GM12878 (cell line): Measurements from ENCODE around the gene MRPL16. TPM values are rescaled to one million over a fixed set of nuclear protein-coding genes. Genes with fewer than 3 reads are reported as not detected.

Source experiments
- ATAC-seq: fragments of 200-7000 bp; cut with Tn5 transposase; 3 replicates; pipeline ENCODE4 v1.9.1; 2020; ENCODE audit warnings: mild to moderate bottlenecking, moderate library complexity
- BruUV-seq: library from RNA; stranded (reverse); fragments of 400-500 nt; replicated peaks from 2 replicates; lab custom pipeline; 2021; lab: Mats Ljungman, UMichigan
- CTCF ChIA-PET: fragments of 300-600 bp; sonication (Branson Sonifier 250); formaldehyde crosslinking; extraction: SDS; loops from one replicate; lab custom pipeline; 2021; ENCODE audit warnings: inconsistent platforms; lab: Yijun Ruan, JAX
- POLR2A ChIA-PET: fragments of 350-600 bp; formaldehyde crosslinking; extraction: SDS; loops from one replicate; lab custom pipeline; 2021; ENCODE audit warnings: inconsistent platforms; lab: Charles Lee
- RAD21 ChIA-PET: fragments of 300-600 bp; sonication (Branson Sonifier 250); formaldehyde crosslinking; loops from one replicate; lab custom pipeline; 2023; ENCODE audit warnings: antibody characterized with exemption; ENCODE audit not compliant: unreplicated experiment; lab: Charles Lee
- SMC1A ChIA-PET: fragments of 300-600 bp; sonication (Branson Sonifier 250); formaldehyde crosslinking; loops from one replicate; lab custom pipeline; 2023; ENCODE audit not compliant: unreplicated experiment, uncharacterized antibody; lab: Charles Lee
- DNase-seq: peaks from one replicate; pipeline ENCODE4 v3.0.0-alpha.2; 2011; ENCODE audit warnings: low read depth, low spot score
- FAIRE-seq: peaks from 3 replicates; lab custom pipeline; 2011; peaks lifted over from hg19 to GRCh38; lab: Jason Lieb, UNC
- H2AFZ ChIP-seq: 2 replicates; pipeline ENCODE4 v1.6.0; 2011; ENCODE audit warnings: low read depth, low read length, control low read depth; ENCODE audit not compliant: control insufficient read depth
- H3K27ac ChIP-seq: 2 replicates; pipeline ENCODE4 v1.5.1; 2011; ENCODE audit warnings: control low read depth; ENCODE audit not compliant: control insufficient read depth, insufficient read depth
- H3K27me3 ChIP-seq, 2 experiments: replicated peaks in 1 of 2; 2 replicates each; pipeline versions ENCODE4 v1.6.0 to v1.6.1; 2011; ENCODE audit warnings: low read length in 1 of 2; ENCODE audit not compliant: control insufficient read depth in 2 of 2, insufficient read depth in 2 of 2
- H3K36me3 ChIP-seq, 2 experiments: 2 replicates each; pipeline ENCODE4 v1.5.1; 2011; ENCODE audit warnings: low read length in 1 of 2; ENCODE audit not compliant: control insufficient read depth in 2 of 2, insufficient read depth in 2 of 2
- H3K4me1 ChIP-seq: 2 replicates; pipeline ENCODE4 v1.6.1; 2011; ENCODE audit warnings: mild to moderate bottlenecking, low read length, moderate library complexity, mixed read lengths; ENCODE audit not compliant: control insufficient read depth, insufficient read depth
- H3K4me2 ChIP-seq: 2 replicates; pipeline ENCODE4 v1.6.0; 2011; ENCODE audit warnings: control low read depth; ENCODE audit not compliant: control insufficient read depth, insufficient read depth
- H3K4me3 ChIP-seq: fragments of 200-600 bp; sonication (generic); 2 replicates; pipeline ENCODE4 v1.5.1; 2016
- H3K79me2 ChIP-seq: 2 replicates; pipeline ENCODE4 v1.6.0; 2011; ENCODE audit warnings: low read length; ENCODE audit not compliant: control insufficient read depth, insufficient read depth
- H3K9ac ChIP-seq: 2 replicates; pipeline ENCODE4 v1.8.0; 2011; ENCODE audit warnings: low read length, control low read depth, mixed read lengths; ENCODE audit not compliant: control insufficient read depth, insufficient read depth
- H3K9me3 ChIP-seq: replicated peaks from 3 replicates; pipeline ENCODE4 v1.5.1; 2011; ENCODE audit warnings: mild to moderate bottlenecking, low read length; ENCODE audit not compliant: control insufficient read depth, insufficient read depth
- H4K20me1 ChIP-seq: 2 replicates; pipeline ENCODE4 v1.6.0; 2011; ENCODE audit not compliant: control insufficient read depth, insufficient read depth
- BCL11A ChIP-seq: IDR thresholded peaks from 2 replicates; pipeline ENCODE4 v1.6.1; 2011; ENCODE audit warnings: low read depth, low read length
- CREM ChIP-seq: IDR thresholded peaks from 2 replicates; pipeline ENCODE4 v1.6.1; 2014; ENCODE audit warnings: antibody characterized with exemption, low read depth
- GABPA ChIP-seq: IDR thresholded peaks from 2 replicates; pipeline ENCODE4 v1.6.1; 2014; ENCODE audit warnings: antibody characterized with exemption, low read depth, mild to moderate bottlenecking, inconsistent platforms
- NFIC ChIP-seq: IDR thresholded peaks from 2 replicates; pipeline ENCODE4 v1.6.1; 2012; ENCODE audit warnings: low read depth, mild to moderate bottlenecking, inconsistent platforms, low read length, moderate library complexity
- NFYA ChIP-seq: IDR thresholded peaks from 2 replicates; pipeline ENCODE4 v1.6.1; 2011; ENCODE audit warnings: low read depth, mild to moderate bottlenecking, low read length, improper control_type of control experiment, borderline replicate concordance
- SMARCA5 ChIP-seq: fragments of 450-650 bp; IDR thresholded peaks from 2 replicates; pipeline ENCODE4 v1.6.1; 2017; ENCODE audit warnings: mild to moderate bottlenecking
- ZNF384 ChIP-seq: IDR thresholded peaks from 2 replicates; pipeline ENCODE4 v1.6.1; 2012; ENCODE audit warnings: low read depth, mild to moderate bottlenecking, low read length, improper control_type of control experiment, borderline replicate concordance
- WGBS: methylation state at CpG from one replicate; pipeline ENCODE4 v1.1.6; 2016; ENCODE audit warnings: low lambda C conversion rate; ENCODE audit not compliant: insufficient replicate concordance, insufficient coverage; ENCODE audit errors: missing lambda C conversion rate; 5-methylcytosine and 5-hydroxymethylcytosine counted together
- in situ Hi-C: fragments of 300-500 bp; cut with MboI; formaldehyde crosslinking; loops from 9 replicates; pipeline ENCODE4 v1.14.3; 2018; ENCODE audit warnings: mixed read lengths
- intact Hi-C: fragments of 100-400 bp; cut with micrococcal nuclease; formaldehyde crosslinking; loops from one replicate; pipeline ENCODE4 v1.14.2; 2022; ENCODE audit not compliant: unreplicated experiment
- polyA plus RNA-seq, 11 experiments: library from polyadenylated mRNA; depleted of rRNA in 4 of 11; unstranded in 6 of 11; stranded (reverse) in 5 of 11; fragments of >200 nt; fragmentation: Nextera tagmentation in 4 of 11; fragmentation: Illumina TruSeq in 1 of 11; extraction: Ambion mirVana in 4 of 11; extraction: Trizol in 1 of 11; gene quantifications; 1 replicate in 1 of 11; 2 replicates in 10 of 11; pipeline versions ENCODE4 v1.2.1 to v1.2.3, GENCODE V29; 2011 to 2016; ENCODE audit warnings: inconsistent platforms in 2 of 11, missing spikeins in 2 of 11, low read depth in 1 of 11
- total RNA-seq, 4 experiments: library from RNA; depleted of rRNA in 3 of 4; stranded (reverse); fragments of >200 nt in 3 of 4; fragmentation: Illumina TruSeq in 1 of 4; extraction: Trizol in 1 of 4; gene quantifications; 2 replicates each; pipeline versions ENCODE4 v1.2.1 to v1.2.3, GENCODE V29; 2013 to 2021
- TF ChIP-seq, protein P1 (sequence below): fragments of 150-350 bp; IDR thresholded peaks from 2 replicates; pipeline ENCODE4 v1.6.1; 2014; ENCODE audit warnings: mild to moderate bottlenecking, low read depth, low read length
- TF ChIP-seq, protein P2 (sequence below): fragments of 450-650 bp; IDR thresholded peaks from 2 replicates; pipeline ENCODE4 v1.6.1; 2014; ENCODE audit warnings: mild to moderate bottlenecking

Gene MRPL16
- total and polyA plus RNA-seq, 10 of the 15 experiments (the other 5 are each of a cell fraction or from before 2014, with no cell fraction given): 38.2 to 167 (median 106) TPM

DNA sequence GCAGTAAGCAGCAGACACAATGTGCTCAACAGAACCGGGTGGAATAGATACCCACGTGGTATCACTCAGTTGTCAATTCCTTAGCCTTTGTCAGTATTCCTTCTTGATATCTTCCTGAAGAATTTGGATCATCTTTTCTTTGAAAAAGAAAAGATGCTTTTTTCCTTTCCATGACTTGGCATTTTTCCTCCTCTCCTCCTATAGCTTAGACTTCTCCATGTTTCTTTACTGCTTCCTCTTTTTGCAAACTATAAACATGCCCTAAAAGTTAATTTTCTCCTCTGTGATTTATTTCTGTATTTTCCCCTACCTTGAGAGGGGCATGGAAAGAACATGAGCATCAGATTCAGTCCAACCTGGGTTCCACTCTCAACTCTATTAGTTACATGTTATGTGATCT lies 23.0 kb upstream of the MRPL16 start:
- Histone ChIP-seq H3K36me3 (no peaks in the 10 kb centered on the region), H3K79me2 (no peaks in the 10 kb centered on the region), H3K27ac (no peak overlapping the region), H2AFZ (no peak overlapping the region), H4K20me1 (no peaks in the 10 kb centered on the region), H3K27me3 (no peaks in the 10 kb centered on the region), H3K4me3 (no peak overlapping the region), H3K9me3 (no peaks in the 10 kb centered on the region), H3K9ac (no peak overlapping the region), H3K4me2 (no peak overlapping the region), H3K4me1 (no peaks in the 10 kb centered on the region)
- TF ChIP-seq ZNF384: no peak
- no peak for TF ChIP-seq BCL11A
- TF ChIP-seq, protein P1, sequence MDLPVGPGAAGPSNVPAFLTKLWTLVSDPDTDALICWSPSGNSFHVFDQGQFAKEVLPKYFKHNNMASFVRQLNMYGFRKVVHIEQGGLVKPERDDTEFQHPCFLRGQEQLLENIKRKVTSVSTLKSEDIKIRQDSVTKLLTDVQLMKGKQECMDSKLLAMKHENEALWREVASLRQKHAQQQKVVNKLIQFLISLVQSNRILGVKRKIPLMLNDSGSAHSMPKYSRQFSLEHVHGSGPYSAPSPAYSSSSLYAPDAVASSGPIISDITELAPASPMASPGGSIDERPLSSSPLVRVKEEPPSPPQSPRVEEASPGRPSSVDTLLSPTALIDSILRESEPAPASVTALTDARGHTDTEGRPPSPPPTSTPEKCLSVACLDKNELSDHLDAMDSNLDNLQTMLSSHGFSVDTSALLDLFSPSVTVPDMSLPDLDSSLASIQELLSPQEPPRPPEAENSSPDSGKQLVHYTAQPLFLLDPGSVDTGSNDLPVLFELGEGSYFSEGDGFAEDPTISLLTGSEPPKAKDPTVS: no peak
- TF ChIP-seq, protein P2, sequence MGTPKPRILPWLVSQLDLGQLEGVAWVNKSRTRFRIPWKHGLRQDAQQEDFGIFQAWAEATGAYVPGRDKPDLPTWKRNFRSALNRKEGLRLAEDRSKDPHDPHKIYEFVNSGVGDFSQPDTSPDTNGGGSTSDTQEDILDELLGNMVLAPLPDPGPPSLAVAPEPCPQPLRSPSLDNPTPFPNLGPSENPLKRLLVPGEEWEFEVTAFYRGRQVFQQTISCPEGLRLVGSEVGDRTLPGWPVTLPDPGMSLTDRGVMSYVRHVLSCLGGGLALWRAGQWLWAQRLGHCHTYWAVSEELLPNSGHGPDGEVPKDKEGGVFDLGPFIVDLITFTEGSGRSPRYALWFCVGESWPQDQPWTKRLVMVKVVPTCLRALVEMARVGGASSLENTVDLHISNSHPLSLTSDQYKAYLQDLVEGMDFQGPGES: no peak
- TF ChIP-seq NFIC: no peak
- no peak for TF ChIP-seq NFYA
- TF ChIP-seq SMARCA5: no peak
- TF ChIP-seq CREM: no peak
- TF ChIP-seq GABPA: no peak
- ChIA-PET CTCF (no interaction called here), SMC1A (no interaction called here), RAD21 (no interaction called here), POLR2A (no interaction called here)
- WGBS: 26% methylated on average over 2 of the region's 2 CpGs
- ATAC-seq (no peak), DNase-seq (no peak), FAIRE-seq (no peak)
- BruUV-seq: no TSS peak
- in situ Hi-C loops: no loop called here
- intact Hi-C loops: no loop called here
